IPS-18a (cell line): Measurements from ENCODE around the gene COQ9.
"Not testable (repeated sequence)": the region's sequence is repeated elsewhere in the genome, so short reads cannot be mapped to it uniquely, and the experiment has no call there.

Experiments used
- H3K27ac ChIP-seq: one replicate; pipeline ENCODE4 v1.5.1; 2013; ENCODE audit warnings: low read length
- H3K27me3 ChIP-seq: one replicate; pipeline ENCODE4 v1.6.1; 2013; ENCODE audit warnings: mild to moderate bottlenecking, low read length; ENCODE audit not compliant: control insufficient read depth, insufficient read depth
- H3K36me3 ChIP-seq: one replicate; pipeline ENCODE4 v1.6.1; 2013; ENCODE audit warnings: low read depth, low read length; ENCODE audit not compliant: control insufficient read depth
- H3K4me1 ChIP-seq: one replicate; pipeline ENCODE4 v1.6.1; 2013; ENCODE audit warnings: low read depth, low read length; ENCODE audit not compliant: control insufficient read depth
- H3K4me3 ChIP-seq: one replicate; pipeline ENCODE4 v1.5.1; 2013; ENCODE audit warnings: low read length
- H3K9ac ChIP-seq: one replicate; pipeline ENCODE4 v1.6.1; 2013; ENCODE audit warnings: mild to moderate bottlenecking, low read length, moderate library complexity
- H3K9me3 ChIP-seq: one replicate; pipeline ENCODE4 v1.6.1; 2013; ENCODE audit warnings: low read depth, low read length; ENCODE audit not compliant: control insufficient read depth

COQ9 gene

DNA sequence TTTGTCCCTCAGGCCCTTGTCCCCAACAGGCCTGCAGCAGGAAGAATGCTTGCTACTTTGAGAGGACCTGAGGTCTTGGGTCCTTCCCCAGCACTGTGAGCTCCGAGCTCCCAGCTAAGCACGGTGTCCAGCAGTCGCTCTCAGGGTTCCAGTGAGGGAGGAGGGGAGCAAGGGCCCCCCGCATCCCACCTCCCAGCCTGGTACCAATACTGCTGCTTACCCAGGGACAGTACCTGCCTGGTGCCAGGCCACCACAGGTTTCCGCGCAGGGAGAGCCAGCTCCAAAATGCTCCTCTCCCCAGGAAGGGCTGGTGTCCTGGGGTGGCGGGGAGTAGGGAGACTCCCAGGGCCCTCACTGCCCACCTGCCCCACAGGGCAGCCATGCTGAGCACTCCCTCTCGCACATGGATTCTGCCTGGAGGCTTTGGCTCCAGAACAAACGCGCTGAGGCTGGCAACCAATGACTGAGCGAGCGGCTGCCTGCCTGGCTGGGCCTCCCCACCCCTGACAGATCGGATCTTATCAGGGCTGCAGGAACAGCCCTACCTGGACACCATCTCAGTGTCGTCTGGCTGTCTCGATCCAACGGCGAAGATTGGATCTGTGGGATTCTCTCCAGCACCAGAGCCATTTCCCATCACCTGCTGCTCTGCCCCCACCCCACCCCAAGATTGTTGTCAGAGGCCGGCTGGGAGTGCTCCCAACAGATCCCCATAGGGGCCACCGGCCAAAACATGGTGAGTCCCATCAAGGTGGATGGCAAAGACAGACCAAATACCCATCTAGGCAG is 36.6 kb downstream of the COQ9 start:
- Histone ChIP-seq H3K36me3 (no peaks in the 10 kb centered on the region), H3K27me3 (peaks cover 15% of the 10 kb centered on the region), H3K9ac (no peak overlapping the region), H3K4me3 (no peak overlapping the region), H3K4me1 (peaks cover 4% of the 10 kb centered on the region), H3K9me3 (no peaks in the 10 kb centered on the region), H3K27ac (no peak overlapping the region)

- Histone ChIP-seq H3K4me3 (no peak overlapping the region), H3K4me1 (peaks cover 4% of the 10 kb centered on the region), H3K9ac (no peak overlapping the region), H3K9me3 (no peaks in the 10 kb centered on the region), H3K27ac (no peak overlapping the region), H3K36me3 (no peaks in the 10 kb centered on the region), H3K27me3 (peaks cover 11% of the 10 kb centered on the region)
Measured at GRCh38 chr16:57484515-57485005, 37.3 kb downstream of the COQ9 start.

DNA sequence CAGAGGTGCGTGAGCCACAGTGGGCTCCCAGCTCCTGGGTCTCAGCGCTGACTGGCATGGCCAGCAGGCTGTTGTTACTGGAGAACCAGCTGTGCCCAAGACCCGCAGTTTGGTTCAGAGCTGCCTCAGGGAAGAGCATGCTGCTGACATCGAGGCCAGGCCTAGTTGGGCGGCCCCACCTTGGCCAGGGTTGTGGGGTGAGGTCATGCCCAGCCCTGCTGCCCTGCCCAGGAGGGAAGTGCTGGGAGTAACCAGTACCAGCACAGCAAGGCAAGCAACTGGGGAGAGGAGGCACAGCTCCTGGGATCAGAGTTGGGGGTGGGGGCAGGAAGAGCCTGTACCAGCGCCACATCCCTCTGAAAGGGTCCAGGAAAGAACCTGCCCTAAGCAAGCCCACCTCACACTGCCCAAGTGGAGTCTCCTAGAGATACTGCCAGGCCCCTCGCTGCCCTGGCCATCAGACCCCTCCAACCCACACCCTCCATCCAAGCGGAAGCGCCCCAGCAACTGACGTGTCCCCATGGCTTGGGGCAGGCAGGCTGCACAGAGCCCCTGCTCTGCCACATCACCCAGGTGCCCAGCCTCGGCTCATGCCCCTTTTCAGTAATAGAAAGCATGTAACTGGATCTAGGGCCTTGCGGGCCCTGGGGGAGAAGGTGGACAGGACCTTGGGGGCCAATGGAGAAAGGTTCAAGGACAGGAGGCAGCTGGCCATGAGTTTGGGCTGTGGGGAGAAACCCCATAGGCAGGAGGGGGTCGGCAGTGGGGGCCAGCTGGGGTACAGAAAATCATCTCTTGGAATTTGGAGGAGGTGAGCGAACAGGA is 38.0 kb downstream of the COQ9 start:
- Histone ChIP-seq H3K4me3 (peak overlapping the region; percentile 78), H3K4me1 (peaks cover 3% of the 10 kb centered on the region), H3K27ac (no peak overlapping the region)

DNA sequence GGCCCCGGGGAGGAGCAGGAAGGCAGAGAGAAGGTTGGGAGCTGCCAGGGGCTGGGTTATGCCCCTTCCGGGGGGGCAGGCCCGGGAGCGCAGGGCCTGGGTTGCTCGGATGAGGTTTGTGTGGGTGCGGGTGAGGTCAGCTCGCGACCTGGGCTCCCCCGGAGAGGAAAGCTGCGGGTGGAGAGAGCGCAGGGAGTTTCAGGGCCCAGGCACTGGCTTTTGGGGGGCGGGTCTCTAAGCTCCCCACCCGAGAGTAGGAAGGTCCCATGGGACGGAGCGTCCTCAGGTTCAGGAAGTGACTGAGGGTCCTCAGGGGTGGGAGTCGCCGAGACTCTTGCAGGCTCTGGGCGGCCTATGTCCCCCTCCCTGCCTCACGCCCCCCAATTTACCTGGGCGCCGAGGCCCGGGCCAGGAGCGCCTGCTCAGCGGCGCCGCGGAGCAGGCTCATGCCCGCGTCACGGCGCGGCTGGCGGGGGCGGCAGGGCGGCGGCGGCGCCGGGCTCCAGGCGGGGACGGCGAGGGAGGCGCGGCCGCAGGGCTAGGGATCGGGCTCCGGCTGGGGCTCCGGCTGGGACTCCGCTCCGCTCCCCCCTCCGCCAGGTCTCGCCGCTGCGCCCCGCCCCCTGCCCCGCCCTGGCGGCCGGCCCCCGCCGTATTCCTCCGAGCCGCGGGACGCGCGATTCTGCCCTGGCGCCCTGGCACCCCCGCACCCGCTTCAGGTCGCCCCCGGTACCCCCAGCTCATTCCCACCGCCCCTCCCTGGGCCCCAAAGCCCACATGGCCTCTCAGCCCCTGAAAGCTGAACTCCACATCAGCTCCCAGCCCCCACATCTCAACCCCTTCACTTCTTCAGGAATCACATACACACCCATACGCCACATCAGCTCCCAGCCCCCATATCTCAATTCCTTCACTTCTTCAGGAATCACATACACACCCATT is 38.9 kb downstream of the COQ9 start, which contains the start of gene DOK4:
Gene DOK4 (minus strand): TSS at position 578 of the 942 bp plus-strand sequence. CDS start 6,986 bp downstream, outside the sequence.
- no peak within 1 kb of the TSS for H3K9ac ChIP-seq
- no peaks in the 10 kb centered on the region for H3K4me1 ChIP-seq
- peaks cover 11% of the 10 kb centered on the region for H3K27me3 ChIP-seq
- H3K4me3 ChIP-seq: peak within 1 kb of the TSS; percentile 78
- H3K9me3 ChIP-seq: no peaks in the 10 kb centered on the region
- H3K36me3 ChIP-seq: no peaks in the 10 kb centered on the region
- no peak within 1 kb of the TSS for H3K27ac ChIP-seq

More for the DNA sequence above, 38.0 kb downstream of the COQ9 start:
- Histone ChIP-seq H3K27me3 (peaks cover 11% of the 10 kb centered on the region), H3K9ac (no peak overlapping the region), H3K36me3 (no peaks in the 10 kb centered on the region), H3K9me3 (no peaks in the 10 kb centered on the region)

GRCh38 chr16:57486858-57487834 is 39.9 kb downstream of the COQ9 start:
- no peaks in the 10 kb centered on the region for H3K9me3 ChIP-seq
- no peaks in the 10 kb centered on the region for H3K36me3 ChIP-seq
- no peaks in the 10 kb centered on the region for H3K4me1 ChIP-seq
- H3K4me3 ChIP-seq: no peak overlapping the region
- H3K9ac ChIP-seq: no peak overlapping the region
- H3K27ac ChIP-seq: no peak overlapping the region
- H3K27me3 ChIP-seq: peaks cover 11% of the 10 kb centered on the region

- Histone ChIP-seq H3K9ac (no peak overlapping the region), H3K4me1 (no peaks in the 10 kb centered on the region)
Measured at GRCh38 chr16:57489229-57489628, 42.0 kb downstream of the COQ9 start.

GRCh38 chr16:57493767-57494166 is 46.5 kb downstream of the COQ9 start:
- H3K27ac ChIP-seq: no peak overlapping the region
- no peaks in the 10 kb centered on the region for H3K36me3 ChIP-seq
- H3K27me3 ChIP-seq: no peaks in the 10 kb centered on the region
- H3K9me3 ChIP-seq: no peaks in the 10 kb centered on the region
- no peaks in the 10 kb centered on the region for H3K4me1 ChIP-seq
- H3K9ac ChIP-seq: no peak overlapping the region
- H3K4me3 ChIP-seq: no peak overlapping the region

More at GRCh38 chr16:57489229-57489628, 42.0 kb downstream of the COQ9 start:
- Histone ChIP-seq H3K36me3 (no peaks in the 10 kb centered on the region), H3K27ac (no peak overlapping the region), H3K27me3 (peaks cover 11% of the 10 kb centered on the region), H3K9me3 (no peaks in the 10 kb centered on the region), H3K4me3 (no peak overlapping the region)

DNA sequence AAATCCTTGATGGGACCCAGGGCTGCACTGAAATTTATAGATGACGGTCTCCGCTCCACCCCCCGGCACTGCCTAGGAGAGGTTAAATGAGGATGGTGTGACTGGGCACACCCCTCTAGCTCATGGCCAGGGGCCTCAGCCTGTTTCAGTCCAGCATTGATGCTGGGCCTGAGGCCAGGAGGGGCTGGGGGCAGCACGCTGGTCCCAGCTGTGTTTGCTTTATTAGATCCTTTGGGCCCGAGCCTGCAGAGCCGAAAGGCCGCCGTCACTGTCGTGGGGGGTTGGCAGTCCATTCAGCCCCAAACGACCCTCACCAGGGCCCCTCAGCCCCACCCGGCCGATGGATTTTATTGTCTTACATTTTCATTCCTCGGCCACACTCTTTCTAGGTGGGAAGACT is 49.8 kb downstream of the COQ9 start:
- no peaks in the 10 kb centered on the region for H3K9me3 ChIP-seq
- no peaks in the 10 kb centered on the region for H3K36me3 ChIP-seq
- no peak overlapping the region for H3K27ac ChIP-seq
- no peaks in the 10 kb centered on the region for H3K4me1 ChIP-seq
- H3K27me3 ChIP-seq: no peaks in the 10 kb centered on the region
- H3K9ac ChIP-seq: no peak overlapping the region
- H3K4me3 ChIP-seq: no peak overlapping the region

DNA sequence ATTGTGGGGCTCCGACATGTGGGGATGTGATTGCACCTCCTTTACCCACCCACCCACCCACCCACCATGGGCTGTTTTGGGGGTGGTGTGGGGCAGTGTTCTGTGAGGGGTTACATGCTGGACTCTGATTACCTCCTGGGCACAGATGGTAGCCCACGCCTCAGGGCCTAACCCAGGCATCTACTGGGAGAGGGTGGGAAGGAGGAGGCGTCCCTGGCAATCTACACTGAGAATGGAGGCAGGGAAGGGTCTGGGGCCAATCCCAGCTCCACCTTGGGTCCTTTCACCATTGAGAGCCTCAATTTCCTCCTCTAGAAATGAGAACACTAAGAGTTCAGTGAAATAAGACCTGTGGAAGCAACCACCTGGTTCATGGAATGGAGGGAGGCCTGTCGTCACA is 50.8 kb downstream of the COQ9 start:
- Histone ChIP-seq H3K9me3 (no peaks in the 10 kb centered on the region), H3K36me3 (no peaks in the 10 kb centered on the region), H3K9ac (no peak overlapping the region), H3K27me3 (no peaks in the 10 kb centered on the region), H3K4me3 (no peak overlapping the region), H3K4me1 (no peaks in the 10 kb centered on the region), H3K27ac (no peak overlapping the region)

- not testable (repeated sequence) for H3K9me3 ChIP-seq, H3K4me1 ChIP-seq, H3K36me3 ChIP-seq, H3K9ac ChIP-seq, H3K27me3 ChIP-seq, H3K4me3 ChIP-seq, H3K27ac ChIP-seq
Measured at GRCh38 chr16:57499941-57500340, 52.7 kb downstream of the COQ9 start.
